Pancreas (tissue), 10 donors: ENCODE measurements around the gene TMEM63B. TPM values are rescaled to one million over a fixed set of nuclear protein-coding genes. Genes with fewer than 3 reads are reported as not detected.

ENCODE experiments used
- ATAC-seq, 4 donors: fragments of 200-7000 bp; cut with Tn5 transposase; one replicate each; pipeline versions ENCODE4 v1.8.0 to v1.9.1; 2020; ENCODE audit warnings: mild to moderate bottlenecking in 4 of 4, moderate library complexity in 4 of 4
- DNase-seq, 6 donors: peaks; one replicate each; pipeline ENCODE4 v3.0.0-alpha.2; 2020
- FAIRE-seq: peaks from 2 replicates; lab custom pipeline; 2012; peaks lifted over from hg19 to GRCh38; lab: Jason Lieb, UNC
- H3K27ac ChIP-seq, 4 donors: fragments of 200-600 bp; sonication (generic); 1 replicate in 3 of 4; 2 replicates in 1 of 4; pipeline versions ENCODE4 v1.5.0 to v1.8.0; 2020
- H3K27me3 ChIP-seq, 4 donors: fragments of 200-600 bp; one replicate each; pipeline ENCODE4 v1.8.0; 2021
- H3K36me3 ChIP-seq, 3 donors: fragments of 200-600 bp; sonication (generic) in 1 of 3; one replicate each; pipeline versions ENCODE4 v1.5.0 to v1.8.0; 2020 to 2021
- H3K4me1 ChIP-seq, 3 donors: fragments of 200-600 bp; one replicate each; pipeline ENCODE4 v1.8.0; 2021
- H3K4me3 ChIP-seq, 4 donors: fragments of 200-600 bp; sonication (generic) in 2 of 4; one replicate each; pipeline versions ENCODE4 v1.5.0 to v1.8.0; 2020 to 2021
- H3K9me3 ChIP-seq, 4 donors: fragments of 200-600 bp; one replicate each; pipeline ENCODE4 v1.8.0; 2021
- CTCF ChIP-seq, 4 donors: fragments of 200-600 bp; sonication (generic) in 3 of 4; IDR thresholded peaks; one replicate each; pipeline versions ENCODE4 v1.5.0 to v1.8.0; 2021; ENCODE audit warnings: antibody characterized with exemption in 4 of 4
- WGBS, 2 donors: extraction: QIAGEN DNeasy Blood & Tissue Kit; methylation state at CpG; one replicate each; pipeline ENCODE4 v1.1.7; 2013; 5-methylcytosine and 5-hydroxymethylcytosine counted together
- intact Hi-C, 3 donors: fragments of 100-400 bp; cut with DNase I; formaldehyde crosslinking; loops; one replicate each; pipeline versions ENCODE4 v1.11.1 to v1.14.2; 2022
- polyA plus RNA-seq, 2 donors: library from polyadenylated mRNA; stranded (reverse); fragments of 200-250 nt; gene quantifications; one replicate each; pipeline ENCODE4 v1.2.3, GENCODE V29; 2013
- total RNA-seq, 6 donors: library from RNA; stranded (reverse); fragmentation: NEBNext Ultra II Directional in 4 of 6; extraction: Animal tissue kit (Norgen Biotek cat#: 25700) in 4 of 6; gene quantifications; one replicate each; pipeline versions ENCODE4 v1.2.1 to v1.2.4, GENCODE V29; 2021 to 2023
- donor health status: healthy with polysubstance abuse.
- donor health status: DM: no; HTN: no; CAD: no; lungs with moderate emphysema.
- donor health status: DM: no; HTN: no; CAD: no.
- donor health status: control.
- donor health status: control.
- donor health status: Bipolar disorder and iron deficiency.
- donor health status: DM: yes; HTN: yes; CAD: no.
- donor health status: DM: no; HTN: no; CAD: no.
- donor health status: DM: no; HTN: no; CAD: no.
- donor health status: DM: yes; HTN: yes; CAD: no.

Gene TMEM63B
- total RNA-seq, result 10 to 100 TPM in 4 of 6 donors, 1 to 10 TPM in 2; 7.2 to 19.9 (median 11.4) TPM
- 10 to 100 TPM; 12.1 to 16.9 TPM for polyA plus RNA-seq

GRCh38 chr6:44127186-44128019, at the start of gene TMEM63B, which contains the start of gene MRPL14:
TSS of gene TMEM63B (plus strand) at chr6:44127554. CDS start at chr6:44134585, 7,031 bp downstream.
TSS of gene MRPL14 (minus strand) at chr6:44127452. CDS start at chr6:44116611, 10,841 bp downstream.
- H3K36me3 ChIP-seq, result no peaks in the 10 kb centered on the region
- DNase-seq (peak; percentile 84 to 99 (median 92)), FAIRE-seq (no peak), ATAC-seq (peak; percentile 91 to 96 (median 94))
- peak within 1 kb of the TSS; percentile 73 to 98 (median 88) for H3K4me3 ChIP-seq
- intact Hi-C loops, result no loop called here
- TF ChIP-seq CTCF (IDR thresholded peaks at IDR 0.05), result no peak
- H3K27me3 ChIP-seq, result no peaks in the 10 kb centered on the region
- H3K9me3 ChIP-seq, result no peaks in the 10 kb centered on the region
- 1% methylated on average over 42 to 76 of the region's 80 CpGs for WGBS, 2 donors
- peak within 1 kb of the TSS; percentile 82 to 95 (median 86) for H3K27ac ChIP-seq
- peaks cover 7 to 44% (median 29%) of the 10 kb centered on the region in 3 donors for H3K4me1 ChIP-seq

DNA sequence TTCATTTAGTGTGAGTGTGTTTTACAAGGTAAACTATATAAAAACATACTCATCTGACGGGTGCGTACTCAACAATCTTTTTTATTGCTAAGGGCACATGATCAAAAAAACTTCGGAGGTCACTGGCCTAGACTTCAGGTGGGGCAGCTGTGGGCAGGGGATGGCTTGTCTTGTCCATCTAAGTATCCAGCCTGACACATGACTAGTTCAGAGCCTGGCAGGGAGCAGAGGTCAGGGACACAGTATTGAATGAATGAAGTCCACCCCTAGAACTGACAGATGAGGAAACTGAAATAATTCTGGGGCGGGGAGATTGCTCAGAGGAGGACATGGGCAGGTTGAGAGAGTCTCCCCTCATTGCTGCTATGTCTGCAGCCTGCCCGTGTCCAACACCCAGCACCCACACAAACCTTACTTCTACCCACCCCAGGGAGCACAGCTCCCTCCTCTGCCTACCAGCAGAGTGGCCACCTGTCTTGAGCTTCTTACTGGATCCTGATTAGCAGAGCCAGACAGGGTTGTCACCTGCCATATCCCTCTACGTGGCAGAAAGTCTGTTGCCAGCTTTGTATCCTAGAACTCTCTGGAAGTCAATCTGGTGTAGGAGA, 49.0 kb upstream of the TMEM63B start:
- no peak for FAIRE-seq
- Histone ChIP-seq H3K27ac (no peak overlapping the region), H3K9me3 (no peaks in the 10 kb centered on the region), H3K4me1 (peaks cover 8 to 22% (median 11%) of the 10 kb centered on the region in 3 donors), H3K27me3 (no peaks in the 10 kb centered on the region), H3K4me3 (no peak overlapping the region), H3K36me3 (no peaks in the 10 kb centered on the region)
- no peak for TF ChIP-seq CTCF (IDR thresholded peaks at IDR 0.05)
- WGBS, 2 donors, result 87 to 92% methylated on average over 6 of the region's 6 CpGs
- no peak for DNase-seq
- intact Hi-C loops, result loop anchor here in 1 of 3 donors (5.0 to 10.0 kb wide), 5 partner anchors 114 to 411 kb away; no protein-coding TSS in a partner anchor
- no peak for ATAC-seq

DNA sequence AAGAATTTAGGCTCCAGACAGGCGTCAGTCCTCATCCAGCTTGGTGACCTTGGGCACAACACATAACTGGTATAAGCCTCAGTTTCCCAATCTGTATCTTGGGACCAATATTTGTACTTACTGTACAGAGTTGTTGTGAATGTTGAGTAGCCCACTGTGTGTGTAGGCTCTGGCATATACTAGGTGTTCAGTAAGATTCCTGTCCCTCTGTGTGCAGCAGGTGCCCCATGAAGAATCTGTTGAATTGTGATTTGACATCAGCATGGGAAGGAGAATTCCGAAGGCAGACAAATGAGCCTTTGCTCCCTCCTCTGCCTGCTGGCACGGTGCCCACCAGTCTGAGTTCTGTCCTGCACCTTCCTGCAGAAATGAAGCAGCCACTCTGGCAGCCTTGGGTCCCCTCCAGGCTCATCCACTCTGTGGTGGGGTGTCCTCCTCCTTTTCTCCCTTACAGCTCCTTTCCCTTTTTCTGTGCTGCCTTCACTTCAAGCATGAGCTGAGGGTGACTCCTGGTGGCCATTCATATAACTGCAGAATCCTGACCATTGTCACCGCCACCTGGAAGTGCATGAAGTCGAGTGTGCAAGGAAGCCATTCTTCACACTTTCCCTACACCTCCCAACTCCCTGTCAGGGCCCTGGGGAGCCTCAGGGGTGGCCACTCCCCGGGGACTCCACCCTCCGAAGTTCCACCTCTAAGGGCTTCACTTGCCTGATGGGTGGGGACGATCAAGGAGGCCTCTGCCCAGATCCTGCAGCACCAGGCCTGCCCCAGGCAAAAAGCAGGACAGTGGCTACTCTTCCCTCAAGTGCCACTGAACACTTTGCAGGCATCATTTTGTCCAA, 48.3 kb upstream of the TMEM63B start:
- WGBS, 2 donors, result 16% methylated on average over 8 of the region's 8 CpGs
- intact Hi-C loops, result loop anchor here in 1 of 3 donors (5.0 to 10.0 kb wide), 5 partner anchors 114 to 412 kb away; no protein-coding TSS in a partner anchor
- no peak for FAIRE-seq
- H3K36me3 ChIP-seq, result no peaks in the 10 kb centered on the region
- H3K27me3 ChIP-seq, result no peaks in the 10 kb centered on the region
- peak; percentile 81 to 90 (median 82) for TF ChIP-seq CTCF (IDR thresholded peaks at IDR 0.05)
- ATAC-seq, result peak; percentile 60 to 83 (median 75)
- peaks cover 6 to 17% (median 8%) of the 10 kb centered on the region in 3 donors for H3K4me1 ChIP-seq
- H3K27ac ChIP-seq, result no peak overlapping the region
- peak; percentile 53 to 86 (median 74) for DNase-seq
- no peaks in the 10 kb centered on the region for H3K9me3 ChIP-seq
- H3K4me3 ChIP-seq, result no peak overlapping the region

DNA sequence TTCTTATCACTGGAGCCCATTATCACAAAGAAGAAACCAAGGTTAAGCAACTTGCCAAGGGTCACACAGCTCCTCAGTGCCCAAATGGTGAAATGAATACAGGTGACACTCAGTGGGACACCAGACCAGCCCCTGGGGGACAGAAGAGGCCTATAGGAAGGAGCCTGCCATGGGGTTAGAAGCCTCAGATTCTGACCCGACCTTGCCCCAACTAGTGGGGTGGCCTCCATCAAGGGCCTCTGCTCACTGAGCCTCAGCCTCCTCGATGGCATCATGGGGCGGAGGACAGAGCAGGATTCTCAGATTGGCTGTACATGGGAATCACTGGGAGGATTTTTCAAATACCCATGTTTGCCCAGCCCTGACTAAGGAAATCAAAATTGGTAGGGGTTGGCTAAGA, 47.7 kb upstream of the TMEM63B start:
- FAIRE-seq (no peak), ATAC-seq (no peak), DNase-seq (no peak)
- intact Hi-C loops, result loop anchor here in 2 of 3 donors (5.0 to 10.0 kb wide), 7 partner anchors 115 to 417 kb away; no protein-coding TSS in a partner anchor
- Histone ChIP-seq H3K9me3 (no peaks in the 10 kb centered on the region), H3K4me3 (no peak overlapping the region), H3K27me3 (no peaks in the 10 kb centered on the region), H3K4me1 (peaks cover under 1 to 12% (median 8%) of the 10 kb centered on the region in 3 donors), H3K27ac (no peak overlapping the region), H3K36me3 (no peaks in the 10 kb centered on the region)
- WGBS, 2 donors, result 71 to 75% methylated on average over 3 of the region's 3 CpGs
- TF ChIP-seq CTCF (IDR thresholded peaks at IDR 0.05), result no peak
